Ectodermal cell (in vitro differentiated cells): ENCODE data around the gene PACS1.

Experiments
- H3K27ac ChIP-seq: 2 replicates; pipeline ENCODE4 v1.7.0; 2013; ENCODE audit warnings: mild to moderate bottlenecking, low read depth, low read length; ENCODE audit not compliant: insufficient read depth, poor library complexity, severe bottlenecking
- H3K27me3 ChIP-seq: 2 replicates; pipeline ENCODE4 v1.7.0; 2013; ENCODE audit warnings: mild to moderate bottlenecking, low read length; ENCODE audit not compliant: insufficient read depth, control insufficient read depth, poor library complexity, severe bottlenecking
- H3K36me3 ChIP-seq: one replicate; pipeline ENCODE4 v1.7.0; 2013; ENCODE audit warnings: low read length; ENCODE audit not compliant: control insufficient read depth, insufficient read depth
- H3K4me1 ChIP-seq: one replicate; pipeline ENCODE4 v1.7.0; 2013; ENCODE audit warnings: low read length; ENCODE audit not compliant: control insufficient read depth, insufficient read depth
- H3K4me3 ChIP-seq: 2 replicates; pipeline ENCODE4 v1.7.0; 2013; ENCODE audit warnings: low read depth, low read length, control low read depth; ENCODE audit not compliant: insufficient read depth
- H3K9me3 ChIP-seq: 2 replicates; pipeline ENCODE4 v1.7.0; 2013; ENCODE audit warnings: mild to moderate bottlenecking, low read length, moderate library complexity; ENCODE audit not compliant: control insufficient read depth
- WGBS, 2 experiments: methylation state at CpG; one replicate each; pipeline ENCODE4 v1.1.7; 2013; ENCODE audit warnings: missing lambda C conversion rate in 2 of 2; 5-methylcytosine and 5-hydroxymethylcytosine counted together

Gene PACS1

GRCh38 chr11:66232769-66233168 lies 162.7 kb downstream of the PACS1 start:
- Histone ChIP-seq H3K9me3 (no peaks in the 10 kb centered on the region), H3K27me3 (no peaks in the 10 kb centered on the region), H3K4me1 (no peaks in the 10 kb centered on the region), H3K4me3 (no peak overlapping the region), H3K36me3 (no peaks in the 10 kb centered on the region), H3K27ac (no peak overlapping the region)
- WGBS, 2 experiments = 93 to 94% methylated on average over 11 of the region's 11 CpGs

DNA sequence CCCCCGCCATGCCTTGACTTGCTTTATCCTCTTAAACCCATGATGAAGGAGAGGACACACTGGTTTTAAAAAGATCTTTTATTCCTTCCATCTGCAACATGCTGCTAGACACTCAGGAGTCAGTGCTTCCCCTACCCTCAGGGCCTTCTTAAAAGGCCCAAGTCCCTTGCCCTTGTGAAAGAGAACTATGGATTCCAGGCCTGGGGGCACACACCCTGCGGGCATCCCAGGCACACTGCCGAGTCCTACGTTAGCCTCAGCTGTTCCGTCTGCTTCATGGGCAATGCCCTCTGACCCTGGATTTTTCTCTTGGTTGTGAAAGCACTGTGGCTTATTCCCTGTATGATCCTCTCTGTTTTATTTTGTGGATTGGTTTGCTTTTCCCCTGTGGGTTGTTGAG lies 163.2 kb downstream of the PACS1 start:
- H3K27ac ChIP-seq = no peak overlapping the region
- no peaks in the 10 kb centered on the region for H3K4me1 ChIP-seq
- H3K36me3 ChIP-seq = no peaks in the 10 kb centered on the region
- 88 to 92% methylated on average over 5 of the region's 5 CpGs for WGBS, 2 experiments
- no peak overlapping the region for H3K4me3 ChIP-seq
- no peaks in the 10 kb centered on the region for H3K9me3 ChIP-seq
- no peaks in the 10 kb centered on the region for H3K27me3 ChIP-seq

DNA sequence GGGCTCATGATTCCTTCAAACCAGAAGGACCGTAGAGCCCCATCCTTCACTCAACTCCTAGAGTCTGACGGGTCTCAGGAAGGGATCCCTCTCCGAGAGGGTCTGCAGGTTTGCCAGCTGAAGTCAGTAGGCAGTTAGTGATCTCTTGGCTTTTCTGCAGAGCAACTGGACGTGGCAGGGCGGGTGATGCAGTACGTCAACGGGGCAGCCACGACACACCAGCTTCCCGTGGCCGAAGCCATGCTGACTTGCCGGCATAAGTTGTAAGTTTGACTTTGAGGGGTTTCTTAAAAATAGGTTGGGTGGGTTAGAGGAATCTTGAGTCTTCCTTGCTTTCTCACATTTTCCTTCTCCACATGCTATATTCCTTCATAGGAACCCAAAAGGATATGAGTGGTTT lies 165.1 kb downstream of the PACS1 start:
- H3K9me3 ChIP-seq = no peaks in the 10 kb centered on the region
- H3K27ac ChIP-seq = no peak overlapping the region
- peaks cover 3% of the 10 kb centered on the region for H3K36me3 ChIP-seq
- peaks cover 6% of the 10 kb centered on the region for H3K4me1 ChIP-seq
- 93 to 95% methylated on average over 11 of the region's 11 CpGs for WGBS, 2 experiments
- no peaks in the 10 kb centered on the region for H3K27me3 ChIP-seq
- no peak overlapping the region for H3K4me3 ChIP-seq

DNA sequence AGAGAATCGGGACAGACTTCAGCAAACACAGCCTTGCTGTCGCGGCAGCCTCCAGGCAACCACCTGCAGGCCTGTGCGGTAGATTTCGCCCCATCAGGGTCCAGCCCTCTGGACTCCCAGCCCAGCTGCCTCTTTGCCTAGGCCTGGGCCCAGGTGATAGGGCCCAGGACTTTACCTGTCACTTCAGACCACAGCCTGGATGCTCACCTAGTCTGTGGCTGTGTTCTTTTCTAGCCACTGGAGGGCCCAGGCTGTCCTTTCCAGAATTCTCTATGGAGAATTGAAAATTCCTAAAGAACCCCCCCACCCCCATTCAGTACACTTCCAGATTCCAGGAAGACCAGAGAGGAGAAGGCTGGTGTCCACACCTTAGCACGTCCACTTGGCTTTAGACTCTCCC lies 167.8 kb downstream of the PACS1 start:
- WGBS, 2 experiments = 94 to 97% methylated on average over 6 of the region's 6 CpGs
- no peaks in the 10 kb centered on the region for H3K27me3 ChIP-seq
- no peak overlapping the region for H3K4me3 ChIP-seq
- H3K9me3 ChIP-seq = no peaks in the 10 kb centered on the region
- peaks cover 3% of the 10 kb centered on the region for H3K36me3 ChIP-seq
- no peak overlapping the region for H3K27ac ChIP-seq
- peaks cover 7% of the 10 kb centered on the region for H3K4me1 ChIP-seq

- Histone ChIP-seq H3K27me3 (no peaks in the 10 kb centered on the region), H3K4me3 (no peak overlapping the region), H3K9me3 (no peaks in the 10 kb centered on the region), H3K4me1 (peaks cover 7% of the 10 kb centered on the region), H3K27ac (no peak overlapping the region), H3K36me3 (peaks cover 3% of the 10 kb centered on the region)
- 93 to 95% methylated on average over 17 of the region's 17 CpGs for WGBS, 2 experiments
Measured at GRCh38 chr11:66238786-66239413, 168.8 kb downstream of the PACS1 start.

DNA sequence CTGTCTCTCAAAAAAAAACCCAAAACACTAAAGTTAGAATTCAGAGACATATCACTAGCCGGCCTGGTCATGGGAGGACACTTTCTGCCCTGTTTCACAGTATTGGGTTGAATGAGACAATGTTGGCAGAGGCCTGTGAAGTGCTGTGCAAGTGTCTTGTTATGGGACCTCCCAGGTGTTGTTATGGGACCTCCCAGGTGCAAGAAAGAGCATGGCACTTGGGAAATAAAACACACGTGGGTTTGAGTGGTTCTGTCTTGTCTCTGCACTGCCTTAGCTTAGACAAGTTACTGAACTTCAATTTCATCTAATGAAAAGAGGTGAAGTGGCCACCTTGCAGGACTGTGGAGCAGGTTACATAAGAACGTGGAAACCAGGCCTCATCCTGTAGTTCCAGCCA lies 169.4 kb downstream of the PACS1 start:
- no peak overlapping the region for H3K4me3 ChIP-seq
- no peaks in the 10 kb centered on the region for H3K9me3 ChIP-seq
- H3K36me3 ChIP-seq = peaks cover 3% of the 10 kb centered on the region
- 90 to 93% methylated on average over 3 of the region's 3 CpGs for WGBS, 2 experiments
- H3K27me3 ChIP-seq = no peaks in the 10 kb centered on the region
- no peak overlapping the region for H3K27ac ChIP-seq
- H3K4me1 ChIP-seq = peaks cover 7% of the 10 kb centered on the region

DNA sequence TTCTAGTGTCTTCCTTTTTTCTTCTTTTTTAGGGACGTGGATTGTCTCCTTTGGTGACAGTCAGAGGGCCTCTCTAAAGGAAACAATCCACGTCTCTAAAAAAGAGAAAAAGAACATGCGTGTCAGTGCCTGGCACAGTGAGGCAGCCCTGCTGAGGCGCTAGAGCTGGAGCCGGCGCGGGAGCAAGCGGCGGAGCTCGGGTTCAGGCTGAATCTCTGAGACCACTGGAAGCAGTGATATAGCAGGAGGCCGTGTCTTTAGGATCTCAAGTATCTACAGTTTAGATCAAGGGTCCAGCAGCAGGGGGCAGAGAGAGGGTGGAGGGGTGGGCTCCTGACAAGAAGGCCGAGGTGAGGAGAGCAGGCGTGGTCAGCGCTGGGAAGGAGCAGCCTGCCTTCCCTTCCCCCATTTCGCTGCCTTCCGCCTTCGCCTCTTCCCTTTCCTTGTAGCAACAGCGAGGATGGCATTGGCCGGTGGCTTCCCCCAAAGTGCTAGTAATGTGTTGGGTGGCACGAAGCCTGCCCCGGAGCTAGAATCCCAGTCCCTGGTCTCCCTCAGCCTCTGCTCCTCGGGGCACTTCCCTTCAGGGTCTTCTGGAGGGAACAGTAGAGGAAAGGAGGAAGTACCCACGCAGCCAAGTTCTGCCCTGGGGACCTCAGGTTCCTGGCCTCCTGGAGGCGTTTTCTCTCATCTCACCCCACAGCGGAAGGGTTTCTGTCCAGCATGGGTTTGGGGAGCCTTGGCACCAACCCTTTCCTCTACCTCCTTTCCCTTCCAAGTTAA lies 170.1 kb downstream of the PACS1 start:
- Histone ChIP-seq H3K9me3 (no peaks in the 10 kb centered on the region), H3K4me3 (no peak overlapping the region), H3K27ac (no peak overlapping the region), H3K36me3 (peaks cover 3% of the 10 kb centered on the region), H3K4me1 (peaks cover 7% of the 10 kb centered on the region), H3K27me3 (no peaks in the 10 kb centered on the region)
- WGBS, 2 experiments = 85 to 89% methylated on average over 25 of the region's 25 CpGs

DNA sequence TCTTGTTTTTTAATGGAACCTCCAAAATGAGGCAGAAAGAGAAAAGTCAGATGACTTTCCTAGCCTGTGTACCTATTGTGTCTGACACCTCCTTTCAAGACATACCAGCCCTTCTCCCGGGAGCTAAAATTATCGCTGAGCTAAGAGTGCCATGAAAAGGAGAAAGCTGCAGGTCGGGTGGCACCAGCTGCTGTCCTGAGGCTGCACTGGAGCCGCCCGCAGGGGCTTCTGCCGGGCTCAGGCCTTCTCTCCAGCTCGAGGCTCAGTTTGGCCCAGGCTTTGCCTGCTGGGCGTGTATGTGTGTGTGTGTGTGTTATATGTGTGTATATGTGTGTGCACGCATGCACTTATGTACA lies 170.7 kb downstream of the PACS1 start:
- Histone ChIP-seq H3K9me3 (no peaks in the 10 kb centered on the region), H3K27ac (no peak overlapping the region), H3K4me3 (no peak overlapping the region), H3K4me1 (peaks cover 7% of the 10 kb centered on the region), H3K27me3 (no peaks in the 10 kb centered on the region), H3K36me3 (peaks cover 3% of the 10 kb centered on the region)
- 90 to 92% methylated on average over 7 to 8 of the region's 9 CpGs for WGBS, 2 experiments

GRCh38 chr11:66242095-66242765 lies 172.2 kb downstream of the PACS1 start:
- H3K4me3 ChIP-seq = no peak overlapping the region
- H3K27me3 ChIP-seq = no peaks in the 10 kb centered on the region
- H3K4me1 ChIP-seq = peaks cover 7% of the 10 kb centered on the region
- H3K27ac ChIP-seq = no peak overlapping the region
- H3K9me3 ChIP-seq = no peaks in the 10 kb centered on the region
- H3K36me3 ChIP-seq = peaks cover 3% of the 10 kb centered on the region
- 94% methylated on average over 14 of the region's 14 CpGs for WGBS, 2 experiments

GRCh38 chr11:66243782-66244535 lies 173.9 kb downstream of the PACS1 start:
- Histone ChIP-seq H3K27ac (no peak overlapping the region), H3K36me3 (peaks cover under 1% of the 10 kb centered on the region), H3K4me1 (peaks cover 7% of the 10 kb centered on the region), H3K9me3 (no peaks in the 10 kb centered on the region), H3K27me3 (no peaks in the 10 kb centered on the region), H3K4me3 (no peak overlapping the region)
- WGBS, 2 experiments = 89 to 90% methylated on average over 13 of the region's 13 CpGs
